Measurements from ENCODE around the gene TRAFD1. TPM values are rescaled to one million over a fixed set of nuclear protein-coding genes. Genes with fewer than 3 reads are reported as not detected.

The TRAFD1 gene
- total and polyA plus RNA-seq, 2 of the 8 experiments (the other 6 are each of a cell fraction or from before 2014, with no cell fraction given) = 18.1 to 33.1 TPM

DNA sequence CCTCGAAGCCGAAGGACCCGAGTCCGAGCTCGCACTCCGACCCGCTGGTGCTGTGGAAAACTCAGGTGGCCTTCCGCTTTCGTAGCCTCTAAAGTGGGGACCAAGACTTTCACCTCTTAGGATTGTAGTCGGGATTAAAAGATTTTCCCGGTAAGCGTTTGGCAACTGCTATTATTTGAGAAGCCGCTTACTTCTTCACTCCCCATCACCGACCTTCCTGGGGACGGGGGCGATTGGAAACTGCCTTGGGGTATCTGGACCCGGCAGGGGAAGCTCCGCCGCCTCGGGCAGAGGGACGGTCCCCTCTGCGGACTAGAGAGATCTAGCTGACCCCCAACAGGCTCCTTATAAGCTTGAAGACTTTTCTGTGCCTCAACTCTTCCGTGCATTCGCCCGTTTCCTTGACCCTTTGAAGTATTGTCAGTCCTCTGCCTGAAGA lies 659 bp downstream of the TRAFD1 start:
- no peak for DNase-seq (ENCODE audit: low read depth in 1 of 2, low spot score in 2 of 2)
- Histone ChIP-seq H2AK5ac (ENCODE audit: low read depth, low read length) (no peak overlapping the region), H3K23ac (ENCODE audit: insufficient read length) (no peak overlapping the region), H3K79me1 (ENCODE audit: low read depth, low read length) (no peaks in the 10 kb centered on the region), H3K14ac (ENCODE audit: insufficient read length) (no peak overlapping the region), H3K4ac (replicated peaks; ENCODE audit: insufficient read length, low read depth, low read length) (no peak overlapping the region), H3K9me3 (ENCODE audit: insufficient read depth in 2 of 2, low read depth in 1 of 2, low read length in 1 of 2) (no peaks in the 10 kb centered on the region), H3K27ac (ENCODE audit: low read depth, low read length) (no peak overlapping the region), H2BK20ac (ENCODE audit: low read length) (no peak overlapping the region), H3K4me2 (ENCODE audit: insufficient read depth in 1 of 2, low read depth in 2 of 2, low read length in 2 of 2) (peak overlapping the region; percentile 77 to 91), H3K4me3 (ENCODE audit: extremely low read depth in 1 of 4, insufficient read depth in 2 of 4, low read depth in 3 of 4, low read length in 4 of 4) (peak overlapping the region; percentile 51 to 87 (median 82)), H2BK15ac (ENCODE audit: low read length) (no peak overlapping the region), H4K91ac (replicated peaks; ENCODE audit: insufficient read length, low read length) (no peak overlapping the region), H3K4me1 (replicated peaks in 1 of 4; ENCODE audit: control insufficient read depth in 3 of 4, insufficient read depth in 4 of 4, low read length in 3 of 4) (peaks cover 0 to 4% (median 1%) of the 10 kb centered on the region in 4 experiments; a peak in 4 of 7 replicates), H3K36me3 (ENCODE audit: control insufficient read depth in 2 of 4, insufficient read depth in 4 of 4, low read length in 3 of 4) (no peaks in the 10 kb centered on the region; a peak in 1 of 8 replicates), H4K8ac (ENCODE audit: extremely low read depth, insufficient read depth, low read length) (peak overlapping the region; percentile 42; the same call in 1 of the 2 replicates), H4K20me1 (replicated peaks in 1 of 2; ENCODE audit: control insufficient read depth in 1 of 2, insufficient read depth in 2 of 2, low read length in 2 of 2) (peaks cover 2% of the 10 kb centered on the region in 2 experiments), H3K79me2 (ENCODE audit: control insufficient read depth in 1 of 2, insufficient read depth in 2 of 2, low read length in 2 of 2) (peaks cover 2 to 5% of the 10 kb centered on the region in 2 experiments; a peak in 1 of 4 replicates), H4K5ac (ENCODE audit: insufficient read length, low read depth, low read length) (no peak overlapping the region), H2BK5ac (ENCODE audit: low read depth, low read length) (no peak overlapping the region), H3K18ac (ENCODE audit: extremely low read depth, low read length) (no peak overlapping the region), H3K9ac (replicated peaks in 1 of 4; ENCODE audit: extremely low read depth in 1 of 4, low read depth in 3 of 4, low read length in 3 of 4) (peak overlapping the region; percentile 51 to 81 (median 54); a peak in 6 of 7 replicates), H2BK12ac (ENCODE audit: low read depth, low read length) (no peak overlapping the region), H2BK120ac (replicated peaks; ENCODE audit: low read depth, low read length) (no peak overlapping the region), H3K56ac (replicated peaks; ENCODE audit: insufficient read length, low read depth, low read length) (no peak overlapping the region), H3K27me3 (replicated peaks in 1 of 4; ENCODE audit: control insufficient read depth in 3 of 4, extremely low read depth in 1 of 4, insufficient read depth in 3 of 4, low read length in 3 of 4) (no peaks in the 10 kb centered on the region), H3K23me2 (ENCODE audit: low read depth, low read length) (peaks cover 4% of the 10 kb centered on the region; the same call in 1 of the 2 replicates), H2AFZ (ENCODE audit: low read length) (no peak overlapping the region)
- WGBS, 2 experiments (ENCODE audit: extremely low coverage in 1 of 2, insufficient coverage in 1 of 2, insufficient read length in 1 of 2, insufficient replicate concordance in 2 of 2, low coverage in 1 of 2, low lambda C conversion rate in 2 of 2, missing lambda C conversion rate in 1 of 2) = 10% methylated on average over 25 of the region's 25 CpGs; no CpG with 5 or more reads in 1 of the 2 experiments
- FAIRE-seq = no peak
- ChIA-PET CTCF (ENCODE audit: partially characterized antibody) (interaction anchor here (1.1 to 2.2 kb wide), 3 partner anchors 13 to 39 kb away, joined by 3 to 7 read pairs (median 4); no protein-coding TSS in a partner anchor), POLR2A (ENCODE audit: partially characterized antibody) (interaction anchor here (0.6 to 8.1 kb wide), 9 partner anchors 9 to 366 kb away, joined by 3 to 90 read pairs (median 5); partner anchors contain the start of genes ERP29, NAA25 and TMEM116)
- TF ChIP-seq ASH2L (IDR thresholded peaks at IDR 0.05; ENCODE audit: low read length) (no peak), KDM4A (IDR thresholded peaks at IDR 0.05; ENCODE audit: low read depth, low read length, severe bottlenecking) (no peak), EGR1 (IDR thresholded peaks at IDR 0.05; ENCODE audit: borderline replicate concordance, low read depth, low read length) (no peak), TEAD4 (IDR thresholded peaks at IDR 0.05; ENCODE audit: low read depth, low read length) (no peak), PHF8 (conservative IDR thresholded peaks at IDR 0.05; ENCODE audit: low read depth, low read length) (no peak), ATF3 (IDR thresholded peaks at IDR 0.05; ENCODE audit: insufficient read depth, low read depth, low read length) (no peak), SIN3A (conservative IDR thresholded peaks at IDR 0.05 in 1 of 2, IDR thresholded peaks at IDR 0.05 in 1 of 2; ENCODE audit: low read depth in 1 of 2, low read length in 2 of 2) (no peak), RFX5 (IDR thresholded peaks at IDR 0.05; ENCODE audit: borderline replicate concordance, low read depth, low read length) (no peak)
- TF ChIP-seq, protein P1, sequence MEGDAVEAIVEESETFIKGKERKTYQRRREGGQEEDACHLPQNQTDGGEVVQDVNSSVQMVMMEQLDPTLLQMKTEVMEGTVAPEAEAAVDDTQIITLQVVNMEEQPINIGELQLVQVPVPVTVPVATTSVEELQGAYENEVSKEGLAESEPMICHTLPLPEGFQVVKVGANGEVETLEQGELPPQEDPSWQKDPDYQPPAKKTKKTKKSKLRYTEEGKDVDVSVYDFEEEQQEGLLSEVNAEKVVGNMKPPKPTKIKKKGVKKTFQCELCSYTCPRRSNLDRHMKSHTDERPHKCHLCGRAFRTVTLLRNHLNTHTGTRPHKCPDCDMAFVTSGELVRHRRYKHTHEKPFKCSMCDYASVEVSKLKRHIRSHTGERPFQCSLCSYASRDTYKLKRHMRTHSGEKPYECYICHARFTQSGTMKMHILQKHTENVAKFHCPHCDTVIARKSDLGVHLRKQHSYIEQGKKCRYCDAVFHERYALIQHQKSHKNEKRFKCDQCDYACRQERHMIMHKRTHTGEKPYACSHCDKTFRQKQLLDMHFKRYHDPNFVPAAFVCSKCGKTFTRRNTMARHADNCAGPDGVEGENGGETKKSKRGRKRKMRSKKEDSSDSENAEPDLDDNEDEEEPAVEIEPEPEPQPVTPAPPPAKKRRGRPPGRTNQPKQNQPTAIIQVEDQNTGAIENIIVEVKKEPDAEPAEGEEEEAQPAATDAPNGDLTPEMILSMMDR (IDR thresholded peaks at IDR 0.05; ENCODE audit: control extremely low read depth in 1 of 3, insufficient read depth in 1 of 3, low read depth in 1 of 3, low read length in 3 of 3) = no peak

Measured in H1 (cell line).